ENCODE data around the gene BTN2A1. TPM values are rescaled to one million over a fixed set of nuclear protein-coding genes. Genes with fewer than 3 reads are reported as not detected.
"Not testable (repeated sequence)": the region's sequence is repeated elsewhere in the genome, so short reads cannot be mapped to it uniquely, and the experiment has no call there.

BTN2A1 gene
- total RNA-seq, 1 donor from 2014 or later: 27.7 TPM

GRCh38 chr6:26412954-26413353 lies 44.8 kb upstream of the BTN2A1 start:
- no peaks in the 10 kb centered on the region for H3K9me3 Mint-ChIP-seq (ENCODE audit: unreplicated experiment)
- no peak for TF ChIP-seq CTCF (IDR thresholded peaks at IDR 0.05)

GRCh38 chr6:26414281-26414680 lies 43.5 kb upstream of the BTN2A1 start:
- DNase-seq (ENCODE audit: extremely low spot score, unreplicated experiment): no peak

More at GRCh38 chr6:26412954-26413353, 44.8 kb upstream of the BTN2A1 start:
- DNase-seq (ENCODE audit: extremely low spot score, unreplicated experiment): no peak
- Mint-ChIP-seq H3K27ac (ENCODE audit: unreplicated experiment) (no peak overlapping the region), H3K4me3 (ENCODE audit: unreplicated experiment) (no peak overlapping the region), H3K27me3 (ENCODE audit: unreplicated experiment) (no peaks in the 10 kb centered on the region), H3K36me3 (ENCODE audit: unreplicated experiment) (peaks cover 16% of the 10 kb centered on the region), H3K4me1 (ENCODE audit: unreplicated experiment) (peaks cover 3% of the 10 kb centered on the region)

GRCh38 chr6:26415036-26415614 lies 42.6 kb upstream of the BTN2A1 start:
- no peak for TF ChIP-seq CTCF (IDR thresholded peaks at IDR 0.05)
- Mint-ChIP-seq H3K9me3 (ENCODE audit: unreplicated experiment) (no peaks in the 10 kb centered on the region), H3K27me3 (ENCODE audit: unreplicated experiment) (no peaks in the 10 kb centered on the region), H3K4me3 (ENCODE audit: unreplicated experiment) (no peak overlapping the region), H3K4me1 (ENCODE audit: unreplicated experiment) (peaks cover 3% of the 10 kb centered on the region), H3K27ac (ENCODE audit: unreplicated experiment) (no peak overlapping the region), H3K36me3 (ENCODE audit: unreplicated experiment) (peaks cover 5% of the 10 kb centered on the region)
- DNase-seq (ENCODE audit: extremely low spot score, unreplicated experiment): no peak

More at GRCh38 chr6:26414281-26414680, 43.5 kb upstream of the BTN2A1 start:
- H3K36me3 Mint-ChIP-seq (ENCODE audit: unreplicated experiment): peaks cover 12% of the 10 kb centered on the region
- H3K4me3 Mint-ChIP-seq (ENCODE audit: unreplicated experiment): no peak overlapping the region
- peaks cover 3% of the 10 kb centered on the region for H3K4me1 Mint-ChIP-seq (ENCODE audit: unreplicated experiment)
- H3K27ac Mint-ChIP-seq (ENCODE audit: unreplicated experiment): no peak overlapping the region
- no peak for TF ChIP-seq CTCF (IDR thresholded peaks at IDR 0.05)
- no peaks in the 10 kb centered on the region for H3K9me3 Mint-ChIP-seq (ENCODE audit: unreplicated experiment)
- H3K27me3 Mint-ChIP-seq (ENCODE audit: unreplicated experiment): no peaks in the 10 kb centered on the region

- no peak for DNase-seq (ENCODE audit: extremely low spot score, unreplicated experiment)
- TF ChIP-seq CTCF (IDR thresholded peaks at IDR 0.05): no peak
- no peak overlapping the region for H3K4me3 Mint-ChIP-seq (ENCODE audit: unreplicated experiment)
- H3K36me3 Mint-ChIP-seq (ENCODE audit: unreplicated experiment): peaks cover under 1% of the 10 kb centered on the region
- H3K27me3 Mint-ChIP-seq (ENCODE audit: unreplicated experiment): no peaks in the 10 kb centered on the region
- no peak overlapping the region for H3K27ac Mint-ChIP-seq (ENCODE audit: unreplicated experiment)
- H3K4me1 Mint-ChIP-seq (ENCODE audit: unreplicated experiment): peaks cover 3% of the 10 kb centered on the region
- no peaks in the 10 kb centered on the region for H3K9me3 Mint-ChIP-seq (ENCODE audit: unreplicated experiment)
These were observed 42.0 kb upstream of the BTN2A1 start for GRCh38 chr6:26415791-26416190.

- TF ChIP-seq CTCF (IDR thresholded peaks at IDR 0.05): no peak
- DNase-seq (ENCODE audit: extremely low spot score, unreplicated experiment): no peak
- H3K4me3 Mint-ChIP-seq (ENCODE audit: unreplicated experiment): no peak overlapping the region
- H3K27ac Mint-ChIP-seq (ENCODE audit: unreplicated experiment): no peak overlapping the region
- peaks cover 3% of the 10 kb centered on the region for H3K4me1 Mint-ChIP-seq (ENCODE audit: unreplicated experiment)
- H3K36me3 Mint-ChIP-seq (ENCODE audit: unreplicated experiment): no peaks in the 10 kb centered on the region
- H3K9me3 Mint-ChIP-seq (ENCODE audit: unreplicated experiment): no peaks in the 10 kb centered on the region
- no peaks in the 10 kb centered on the region for H3K27me3 Mint-ChIP-seq (ENCODE audit: unreplicated experiment)
These were observed 41.5 kb upstream of the BTN2A1 start for GRCh38 chr6:26416288-26416687.

GRCh38 chr6:26418077-26418476 lies 39.7 kb upstream of the BTN2A1 start:
- H3K4me3 Mint-ChIP-seq (ENCODE audit: unreplicated experiment); H3K27ac Mint-ChIP-seq (ENCODE audit: unreplicated experiment); H3K9me3 Mint-ChIP-seq (ENCODE audit: unreplicated experiment): not testable (repeated sequence)

GRCh38 chr6:26418795-26419194 lies 39.0 kb upstream of the BTN2A1 start:
- H3K36me3 Mint-ChIP-seq (ENCODE audit: unreplicated experiment); H3K27me3 Mint-ChIP-seq (ENCODE audit: unreplicated experiment); DNase-seq (ENCODE audit: extremely low spot score, unreplicated experiment); H3K27ac Mint-ChIP-seq (ENCODE audit: unreplicated experiment); H3K9me3 Mint-ChIP-seq (ENCODE audit: unreplicated experiment); H3K4me3 Mint-ChIP-seq (ENCODE audit: unreplicated experiment): not testable (repeated sequence)
- H3K4me1 Mint-ChIP-seq (ENCODE audit: unreplicated experiment): peaks cover 12% of the 10 kb centered on the region

More at GRCh38 chr6:26418077-26418476, 39.7 kb upstream of the BTN2A1 start:
- not testable (repeated sequence) for DNase-seq (ENCODE audit: extremely low spot score, unreplicated experiment); H3K4me1 Mint-ChIP-seq (ENCODE audit: unreplicated experiment); H3K27me3 Mint-ChIP-seq (ENCODE audit: unreplicated experiment); H3K36me3 Mint-ChIP-seq (ENCODE audit: unreplicated experiment)
